Measurements from ENCODE around the gene RAE1.
A peak's percentile ranks its signal among the peaks of the same experiment; 100 is the strongest.

Gene RAE1

GRCh38 chr20:57327820-57328219 is 23.2 kb upstream of the RAE1 start:
- TF ChIP-seq CTCF (IDR thresholded peaks at IDR 0.05; ENCODE audit: insufficient read depth, low read length, poor library complexity, severe bottlenecking) = no peak
- no peaks in the 10 kb centered on the region; the same call in 1 of the 2 replicates for H3K27me3 ChIP-seq (replicated peaks; ENCODE audit: control insufficient read depth, insufficient read depth, low read length)
- H3K4me3 ChIP-seq (replicated peaks; ENCODE audit: low read depth, low read length) = no peak overlapping the region
- no peak for DNase-seq (ENCODE audit: extremely low read depth, insufficient read length)
- no peaks in the 10 kb centered on the region for H3K36me3 ChIP-seq (ENCODE audit: control insufficient read depth, insufficient read depth, low read length)

GRCh38 chr20:57329608-57330221 is 21.3 kb upstream of the RAE1 start, which contains the start of gene SPO11:
SPO11 (plus strand) TSS chr20:57329803; CDS start chr20:57329868, 65 bp downstream.
- TF ChIP-seq CTCF (IDR thresholded peaks at IDR 0.05; ENCODE audit: insufficient read depth, low read length, poor library complexity, severe bottlenecking) = peak; percentile 66
- Histone ChIP-seq H3K4me3 (replicated peaks; ENCODE audit: low read depth, low read length) (no peak within 1 kb of the TSS), H3K36me3 (ENCODE audit: control insufficient read depth, insufficient read depth, low read length) (no peaks in the 10 kb centered on the region), H3K27me3 (replicated peaks; ENCODE audit: control insufficient read depth, insufficient read depth, low read length) (no peaks in the 10 kb centered on the region; the same call in 1 of the 2 replicates)
- DNase-seq (ENCODE audit: extremely low read depth, insufficient read length) = no peak

- no peak for DNase-seq (ENCODE audit: extremely low read depth, insufficient read length)
- no peak for TF ChIP-seq CTCF (IDR thresholded peaks at IDR 0.05; ENCODE audit: insufficient read depth, low read length, poor library complexity, severe bottlenecking)
- no peaks in the 10 kb centered on the region for H3K27me3 ChIP-seq (replicated peaks; ENCODE audit: control insufficient read depth, insufficient read depth, low read length)
- H3K36me3 ChIP-seq (ENCODE audit: control insufficient read depth, insufficient read depth, low read length) = no peaks in the 10 kb centered on the region
- no peak overlapping the region for H3K4me3 ChIP-seq (replicated peaks; ENCODE audit: low read depth, low read length)
Observed at GRCh38 chr20:57330998-57331397, 20.1 kb upstream of the RAE1 start.

- no peaks in the 10 kb centered on the region for H3K36me3 ChIP-seq (ENCODE audit: control insufficient read depth, insufficient read depth, low read length)
- no peak for DNase-seq (ENCODE audit: extremely low read depth, insufficient read length)
- peak; percentile 23 for TF ChIP-seq CTCF (IDR thresholded peaks at IDR 0.05; ENCODE audit: insufficient read depth, low read length, poor library complexity, severe bottlenecking)
- H3K4me3 ChIP-seq (replicated peaks; ENCODE audit: low read depth, low read length) = no peak overlapping the region
- no peaks in the 10 kb centered on the region for H3K27me3 ChIP-seq (replicated peaks; ENCODE audit: control insufficient read depth, insufficient read depth, low read length)
Observed at GRCh38 chr20:57332105-57333089, 18.7 kb upstream of the RAE1 start.

GRCh38 chr20:57335392-57335791 is 15.7 kb upstream of the RAE1 start:
- H3K27me3 ChIP-seq (replicated peaks; ENCODE audit: control insufficient read depth, insufficient read depth, low read length) = no peaks in the 10 kb centered on the region
- TF ChIP-seq CTCF (IDR thresholded peaks at IDR 0.05; ENCODE audit: insufficient read depth, low read length, poor library complexity, severe bottlenecking) = no peak
- no peak overlapping the region for H3K4me3 ChIP-seq (replicated peaks; ENCODE audit: low read depth, low read length)
- DNase-seq (ENCODE audit: extremely low read depth, insufficient read length) = no peak
- H3K36me3 ChIP-seq (ENCODE audit: control insufficient read depth, insufficient read depth, low read length) = no peaks in the 10 kb centered on the region
